GM12878 (cell line): ENCODE measurements around the gene GRIK3. TPM values are rescaled to one million over a fixed set of nuclear protein-coding genes. Genes with fewer than 3 reads are reported as not detected.

ENCODE experiments used
- ATAC-seq: fragments of 200-7000 bp; cut with Tn5 transposase; 3 replicates; pipeline ENCODE4 v1.9.1; 2020; ENCODE audit warnings: mild to moderate bottlenecking, moderate library complexity
- BruUV-seq: library from RNA; stranded (reverse); fragments of 400-500 nt; replicated peaks from 2 replicates; lab custom pipeline; 2021; lab: Mats Ljungman, UMichigan
- CTCF ChIA-PET: fragments of 300-600 bp; sonication (Branson Sonifier 250); formaldehyde crosslinking; extraction: SDS; loops from one replicate; lab custom pipeline; 2021; ENCODE audit warnings: inconsistent platforms; lab: Yijun Ruan, JAX
- POLR2A ChIA-PET: fragments of 350-600 bp; formaldehyde crosslinking; extraction: SDS; loops from one replicate; lab custom pipeline; 2021; ENCODE audit warnings: inconsistent platforms; lab: Charles Lee
- RAD21 ChIA-PET: fragments of 300-600 bp; sonication (Branson Sonifier 250); formaldehyde crosslinking; loops from one replicate; lab custom pipeline; 2023; ENCODE audit warnings: antibody characterized with exemption; ENCODE audit not compliant: unreplicated experiment; lab: Charles Lee
- SMC1A ChIA-PET: fragments of 300-600 bp; sonication (Branson Sonifier 250); formaldehyde crosslinking; loops from one replicate; lab custom pipeline; 2023; ENCODE audit not compliant: unreplicated experiment, uncharacterized antibody; lab: Charles Lee
- DNase-seq: peaks from one replicate; pipeline ENCODE4 v3.0.0-alpha.2; 2011; ENCODE audit warnings: low read depth, low spot score
- FAIRE-seq: peaks from 3 replicates; lab custom pipeline; 2011; peaks lifted over from hg19 to GRCh38; lab: Jason Lieb, UNC
- H2AFZ ChIP-seq: 2 replicates; pipeline ENCODE4 v1.6.0; 2011; ENCODE audit warnings: low read depth, low read length, control low read depth; ENCODE audit not compliant: control insufficient read depth
- H3K27ac ChIP-seq: 2 replicates; pipeline ENCODE4 v1.5.1; 2011; ENCODE audit warnings: control low read depth; ENCODE audit not compliant: control insufficient read depth, insufficient read depth
- H3K27me3 ChIP-seq, 2 experiments: replicated peaks in 1 of 2; 2 replicates each; pipeline versions ENCODE4 v1.6.0 to v1.6.1; 2011; ENCODE audit warnings: low read length in 1 of 2; ENCODE audit not compliant: control insufficient read depth in 2 of 2, insufficient read depth in 2 of 2
- H3K36me3 ChIP-seq, 2 experiments: 2 replicates each; pipeline ENCODE4 v1.5.1; 2011; ENCODE audit warnings: low read length in 1 of 2; ENCODE audit not compliant: control insufficient read depth in 2 of 2, insufficient read depth in 2 of 2
- H3K4me1 ChIP-seq: 2 replicates; pipeline ENCODE4 v1.6.1; 2011; ENCODE audit warnings: mild to moderate bottlenecking, low read length, moderate library complexity, mixed read lengths; ENCODE audit not compliant: control insufficient read depth, insufficient read depth
- H3K4me2 ChIP-seq: 2 replicates; pipeline ENCODE4 v1.6.0; 2011; ENCODE audit warnings: control low read depth; ENCODE audit not compliant: control insufficient read depth, insufficient read depth
- H3K4me3 ChIP-seq: fragments of 200-600 bp; sonication (generic); 2 replicates; pipeline ENCODE4 v1.5.1; 2016
- H3K79me2 ChIP-seq: 2 replicates; pipeline ENCODE4 v1.6.0; 2011; ENCODE audit warnings: low read length; ENCODE audit not compliant: control insufficient read depth, insufficient read depth
- H3K9ac ChIP-seq: 2 replicates; pipeline ENCODE4 v1.8.0; 2011; ENCODE audit warnings: low read length, control low read depth, mixed read lengths; ENCODE audit not compliant: control insufficient read depth, insufficient read depth
- H3K9me3 ChIP-seq: replicated peaks from 3 replicates; pipeline ENCODE4 v1.5.1; 2011; ENCODE audit warnings: mild to moderate bottlenecking, low read length; ENCODE audit not compliant: control insufficient read depth, insufficient read depth
- H4K20me1 ChIP-seq: 2 replicates; pipeline ENCODE4 v1.6.0; 2011; ENCODE audit not compliant: control insufficient read depth, insufficient read depth
- ATF7 ChIP-seq: fragments of 450-650 bp; IDR thresholded peaks from 2 replicates; pipeline ENCODE4 v1.6.1; 2016; ENCODE audit warnings: low read depth, mild to moderate bottlenecking
- BHLHE40 ChIP-seq, 2 experiments: fragments of 450-650 bp in 1 of 2; IDR thresholded peaks; 2 replicates each; pipeline ENCODE4 v1.6.1; 2011 to 2017; ENCODE audit warnings: low read depth in 2 of 2, borderline replicate concordance in 1 of 2, improper control_type of control experiment in 1 of 2, low read length in 1 of 2, mild to moderate bottlenecking in 1 of 2
- EP300 ChIP-seq, 2 experiments: fragments of 150-350 bp in 1 of 2; IDR thresholded peaks; 2 replicates each; pipeline ENCODE4 v1.6.1; 2011 to 2012; ENCODE audit warnings: low read depth in 2 of 2, low read length in 2 of 2, borderline replicate concordance in 1 of 2, improper control_type of control experiment in 1 of 2, inconsistent platforms in 1 of 2; ENCODE audit not compliant: control insufficient read depth in 1 of 2
- HDGF ChIP-seq: fragments of 450-650 bp; IDR thresholded peaks from 2 replicates; pipeline ENCODE4 v1.6.1; 2016; ENCODE audit warnings: antibody characterized with exemption
- SUZ12 ChIP-seq: fragments of 200-600 bp; sonication (generic); IDR thresholded peaks from one replicate; pipeline ENCODE4 v1.6.1; 2018; ENCODE audit warnings: antibody characterized with exemption, mild to moderate bottlenecking; ENCODE audit not compliant: unreplicated experiment
- WGBS: methylation state at CpG from one replicate; pipeline ENCODE4 v1.1.6; 2016; ENCODE audit warnings: low lambda C conversion rate; ENCODE audit not compliant: insufficient replicate concordance, insufficient coverage; ENCODE audit errors: missing lambda C conversion rate; 5-methylcytosine and 5-hydroxymethylcytosine counted together
- in situ Hi-C: fragments of 300-500 bp; cut with MboI; formaldehyde crosslinking; loops from 9 replicates; pipeline ENCODE4 v1.14.3; 2018; ENCODE audit warnings: mixed read lengths
- intact Hi-C: fragments of 100-400 bp; cut with micrococcal nuclease; formaldehyde crosslinking; loops from one replicate; pipeline ENCODE4 v1.14.2; 2022; ENCODE audit not compliant: unreplicated experiment
- polyA plus RNA-seq, 11 experiments: library from polyadenylated mRNA; depleted of rRNA in 4 of 11; unstranded in 6 of 11; stranded (reverse) in 5 of 11; fragments of >200 nt; fragmentation: Nextera tagmentation in 4 of 11; fragmentation: Illumina TruSeq in 1 of 11; extraction: Ambion mirVana in 4 of 11; extraction: Trizol in 1 of 11; gene quantifications; 1 replicate in 1 of 11; 2 replicates in 10 of 11; pipeline versions ENCODE4 v1.2.1 to v1.2.3, GENCODE V29; 2011 to 2016; ENCODE audit warnings: inconsistent platforms in 2 of 11, missing spikeins in 2 of 11, low read depth in 1 of 11
- total RNA-seq, 4 experiments: library from RNA; depleted of rRNA in 3 of 4; stranded (reverse); fragments of >200 nt in 3 of 4; fragmentation: Illumina TruSeq in 1 of 4; extraction: Trizol in 1 of 4; gene quantifications; 2 replicates each; pipeline versions ENCODE4 v1.2.1 to v1.2.3, GENCODE V29; 2013 to 2021
- TF ChIP-seq, protein P1 (sequence below): IDR thresholded peaks from 2 replicates; pipeline ENCODE4 v1.6.1; 2011; ENCODE audit warnings: borderline replicate concordance, low read depth, mild to moderate bottlenecking, moderate library complexity, mixed read lengths, low read length; ENCODE audit not compliant: insufficient read depth; ENCODE audit errors: extremely low read length

GRIK3 gene
- total and polyA plus RNA-seq, 10 of the 15 experiments (the other 5 are each of a cell fraction or from before 2014, with no cell fraction given) = not detected

DNA sequence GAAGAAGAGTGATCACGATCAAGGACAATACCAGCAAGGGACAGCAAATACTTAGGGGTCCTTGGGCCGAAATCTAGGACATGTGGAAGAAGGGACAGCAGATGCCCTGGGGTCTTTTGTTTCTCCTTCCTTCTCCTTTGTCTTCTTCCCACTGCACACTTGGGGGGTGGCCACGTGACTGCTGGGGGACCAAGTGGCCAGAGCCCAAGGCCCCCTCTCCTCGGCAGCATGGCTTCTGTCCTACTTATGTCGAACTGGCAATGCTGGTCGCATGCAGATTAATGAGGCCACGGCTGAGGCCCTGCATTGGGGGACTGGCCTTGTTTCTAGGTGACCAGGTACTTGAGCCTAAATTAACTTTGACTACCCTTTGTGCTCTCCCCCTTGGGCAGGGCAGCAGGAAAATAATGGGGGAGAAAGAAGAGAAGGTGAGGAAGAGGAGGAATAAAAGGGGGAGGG lies 83.0 kb downstream of the GRIK3 start:
- ATAC-seq = no peak
- no peak for FAIRE-seq
- ChIA-PET SMC1A (no interaction called here), RAD21 (no interaction called here), POLR2A (no interaction called here), CTCF (no interaction called here)
- Histone ChIP-seq H4K20me1 (no peaks in the 10 kb centered on the region), H3K9ac (no peak overlapping the region), H3K79me2 (no peaks in the 10 kb centered on the region), H3K4me1 (no peaks in the 10 kb centered on the region), H3K36me3 (no peaks in the 10 kb centered on the region), H3K4me3 (no peak overlapping the region), H2AFZ (no peak overlapping the region), H3K27ac (no peak overlapping the region), H3K27me3 (no peaks in the 10 kb centered on the region), H3K9me3 (no peaks in the 10 kb centered on the region), H3K4me2 (no peak overlapping the region)
- 10% methylated on average over 7 of the region's 7 CpGs for WGBS
- in situ Hi-C loops = no loop called here
- DNase-seq = no peak
- no peak for TF ChIP-seq EP300 (IDR thresholded peaks at IDR 0.05; ENCODE audit: borderline replicate concordance in 1 of 2, control insufficient read depth in 1 of 2, low read depth in 2 of 2, low read length in 2 of 2)
- no peak for TF ChIP-seq SUZ12
- TF ChIP-seq, protein P1, sequence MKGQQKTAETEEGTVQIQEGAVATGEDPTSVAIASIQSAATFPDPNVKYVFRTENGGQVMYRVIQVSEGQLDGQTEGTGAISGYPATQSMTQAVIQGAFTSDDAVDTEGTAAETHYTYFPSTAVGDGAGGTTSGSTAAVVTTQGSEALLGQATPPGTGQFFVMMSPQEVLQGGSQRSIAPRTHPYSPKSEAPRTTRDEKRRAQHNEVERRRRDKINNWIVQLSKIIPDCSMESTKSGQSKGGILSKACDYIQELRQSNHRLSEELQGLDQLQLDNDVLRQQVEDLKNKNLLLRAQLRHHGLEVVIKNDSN = no peak
- TF ChIP-seq ATF7 = no peak
- intact Hi-C loops = no loop called here
- BruUV-seq = no TSS peak

DNA sequence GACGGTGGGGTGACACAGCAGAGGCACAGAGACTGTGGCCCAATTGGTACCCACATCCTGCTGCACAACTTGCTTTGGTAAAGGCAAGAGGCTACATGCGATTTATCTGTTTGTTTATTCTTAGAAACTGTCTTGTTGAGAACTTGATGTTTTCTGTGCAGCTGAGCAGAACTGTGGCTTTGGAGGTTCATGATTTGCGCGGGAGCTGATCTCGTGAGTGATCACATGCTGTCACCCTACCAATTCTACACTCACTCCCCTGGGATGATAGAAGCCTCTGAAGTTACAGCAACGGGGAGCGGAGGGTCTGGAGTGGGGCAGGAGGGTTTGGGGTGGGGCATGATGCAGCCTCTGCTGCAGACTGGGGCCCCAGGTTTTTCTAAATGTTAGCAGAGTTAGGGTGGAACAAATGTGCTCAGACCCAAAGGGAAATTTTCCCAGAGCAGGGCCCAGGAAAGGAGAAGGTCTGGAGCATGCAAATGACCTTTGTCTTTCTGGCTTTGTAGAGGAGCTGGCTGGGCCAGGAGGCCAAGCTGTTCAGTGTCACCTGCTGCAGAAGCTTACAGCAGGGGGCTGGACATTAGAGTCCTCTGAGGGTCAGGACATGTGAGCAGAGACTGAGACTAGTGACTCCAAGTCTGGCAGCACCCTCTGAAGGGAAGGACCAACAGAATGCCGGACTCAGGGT lies 83.6 kb downstream of the GRIK3 start:
- Histone ChIP-seq H3K27ac (no peak overlapping the region), H2AFZ (no peak overlapping the region), H3K79me2 (no peaks in the 10 kb centered on the region), H3K36me3 (no peaks in the 10 kb centered on the region), H3K4me3 (no peak overlapping the region), H3K4me2 (no peak overlapping the region), H3K27me3 (no peaks in the 10 kb centered on the region), H3K9ac (no peak overlapping the region), H3K9me3 (no peaks in the 10 kb centered on the region), H4K20me1 (no peaks in the 10 kb centered on the region), H3K4me1 (no peaks in the 10 kb centered on the region)
- in situ Hi-C loops = no loop called here
- no peak for FAIRE-seq
- TF ChIP-seq BHLHE40 (IDR thresholded peaks at IDR 0.05; ENCODE audit: borderline replicate concordance in 1 of 2, low read depth in 2 of 2, low read length in 1 of 2) (peak; percentile 30 to 45; a peak in 2 of 4 replicates), HDGF (no peak)
- RAD21 ChIA-PET = no interaction called here
- WGBS = under 1% methylated on average over 8 of the region's 8 CpGs
- CTCF ChIA-PET = no interaction called here
- POLR2A ChIA-PET = no interaction called here
- SMC1A ChIA-PET = no interaction called here
- ATAC-seq = peak; percentile 42
- no TSS peak for BruUV-seq
- intact Hi-C loops = no loop called here
- peak; percentile 34 for DNase-seq
